Activated CD4-positive, alpha-beta T cell treated with anti-CD3 and anti-CD28 coated beads, Interleukin-2, amount 10 ng/mL, durations not matched to agents 24 days and 14 days (primary cell): ENCODE data around the gene PBX3. TPM values are rescaled to one million over a fixed set of nuclear protein-coding genes. Genes with fewer than 3 reads are reported as not detected.

Source experiments
- DNase-seq: peaks from one replicate; pipeline ENCODE4 v3.0.0; 2022
- H3K27ac Mint-ChIP-seq: one replicate; pipeline ENCODE4 v1.8.0; 2022; ENCODE audit warnings: mild to moderate bottlenecking, mixed read lengths
- H3K27me3 Mint-ChIP-seq: one replicate; pipeline ENCODE4 v1.8.0; 2022; ENCODE audit warnings: mixed read lengths
- H3K36me3 Mint-ChIP-seq: one replicate; pipeline ENCODE4 v1.8.0; 2022; ENCODE audit warnings: low read depth, mild to moderate bottlenecking, mixed read lengths
- H3K4me1 Mint-ChIP-seq: one replicate; pipeline ENCODE4 v1.8.0; 2021; ENCODE audit warnings: mixed read lengths
- H3K4me3 Mint-ChIP-seq: one replicate; pipeline ENCODE4 v1.8.0; 2022; ENCODE audit warnings: mild to moderate bottlenecking, moderate library complexity, mixed read lengths
- H3K9me3 Mint-ChIP-seq: one replicate; pipeline ENCODE4 v1.8.0; 2021; ENCODE audit warnings: mixed read lengths
- intact Hi-C: fragments of 100-400 bp; cut with micrococcal nuclease; formaldehyde crosslinking; loops from one replicate; pipeline ENCODE4 v1.15.1; 2023
- total RNA-seq: library from RNA; stranded (reverse); gene quantifications from 2 replicates; pipeline ENCODE4 v1.2.3, GENCODE V29; 2022

Gene PBX3
- total RNA-seq, 1 donor from 2014 or later, result 27.7 TPM

- no peak overlapping the region for H3K27ac Mint-ChIP-seq
- H3K9me3 Mint-ChIP-seq, result no peaks in the 10 kb centered on the region
- intact Hi-C loops, result no loop called here
- no peaks in the 10 kb centered on the region for H3K27me3 Mint-ChIP-seq
- no peaks in the 10 kb centered on the region for H3K4me1 Mint-ChIP-seq
- H3K4me3 Mint-ChIP-seq, result no peak overlapping the region
- H3K36me3 Mint-ChIP-seq, result no peaks in the 10 kb centered on the region
- DNase-seq, result no peak
Observed at GRCh38 chr9:125989524-125990180, 242.5 kb downstream of the PBX3 start.

GRCh38 chr9:125990186-125990792 lies 243.1 kb downstream of the PBX3 start:
- Mint-ChIP-seq H3K9me3 (no peaks in the 10 kb centered on the region), H3K4me3 (no peak overlapping the region), H3K27ac (no peak overlapping the region), H3K4me1 (no peaks in the 10 kb centered on the region), H3K27me3 (no peaks in the 10 kb centered on the region), H3K36me3 (no peaks in the 10 kb centered on the region)
- intact Hi-C loops, result no loop called here
- no peak for DNase-seq

- DNase-seq, result no peak
- no peak overlapping the region for H3K4me3 Mint-ChIP-seq
- H3K36me3 Mint-ChIP-seq, result no peaks in the 10 kb centered on the region
- intact Hi-C loops, result no loop called here
- H3K27me3 Mint-ChIP-seq, result no peaks in the 10 kb centered on the region
- H3K4me1 Mint-ChIP-seq, result no peaks in the 10 kb centered on the region
- H3K27ac Mint-ChIP-seq, result no peak overlapping the region
- H3K9me3 Mint-ChIP-seq, result no peaks in the 10 kb centered on the region
Observed at GRCh38 chr9:125990793-125991220, 243.6 kb downstream of the PBX3 start.

GRCh38 chr9:125991886-125992529 lies 244.8 kb downstream of the PBX3 start:
- Mint-ChIP-seq H3K27me3 (no peaks in the 10 kb centered on the region), H3K4me3 (no peak overlapping the region), H3K9me3 (no peaks in the 10 kb centered on the region), H3K4me1 (no peaks in the 10 kb centered on the region), H3K36me3 (no peaks in the 10 kb centered on the region), H3K27ac (no peak overlapping the region)
- intact Hi-C loops, result no loop called here
- DNase-seq, result no peak

- no peak overlapping the region for H3K4me3 Mint-ChIP-seq
- no peak for DNase-seq
Observed at GRCh38 chr9:125992557-125992956, 245.4 kb downstream of the PBX3 start.

GRCh38 chr9:125993466-125993865 lies 246.3 kb downstream of the PBX3 start:
- Mint-ChIP-seq H3K36me3 (no peaks in the 10 kb centered on the region), H3K4me3 (no peak overlapping the region), H3K9me3 (no peaks in the 10 kb centered on the region), H3K4me1 (no peaks in the 10 kb centered on the region), H3K27ac (no peak overlapping the region), H3K27me3 (no peaks in the 10 kb centered on the region)
- no peak for DNase-seq
- intact Hi-C loops, result no loop called here

More at GRCh38 chr9:125992557-125992956, 245.4 kb downstream of the PBX3 start:
- H3K36me3 Mint-ChIP-seq, result no peaks in the 10 kb centered on the region
- no peaks in the 10 kb centered on the region for H3K4me1 Mint-ChIP-seq
- H3K27me3 Mint-ChIP-seq, result no peaks in the 10 kb centered on the region
- no peaks in the 10 kb centered on the region for H3K9me3 Mint-ChIP-seq
- intact Hi-C loops, result no loop called here
- no peak overlapping the region for H3K27ac Mint-ChIP-seq

GRCh38 chr9:125994066-125994943 lies 247.1 kb downstream of the PBX3 start:
- Mint-ChIP-seq H3K36me3 (no peaks in the 10 kb centered on the region), H3K27ac (no peak overlapping the region), H3K4me1 (no peaks in the 10 kb centered on the region), H3K4me3 (no peak overlapping the region), H3K9me3 (no peaks in the 10 kb centered on the region), H3K27me3 (no peaks in the 10 kb centered on the region)
- intact Hi-C loops, result no loop called here
- DNase-seq, result no peak

- intact Hi-C loops, result no loop called here
- no peaks in the 10 kb centered on the region for H3K4me1 Mint-ChIP-seq
- H3K27me3 Mint-ChIP-seq, result no peaks in the 10 kb centered on the region
- no peak overlapping the region for H3K4me3 Mint-ChIP-seq
- no peak overlapping the region for H3K27ac Mint-ChIP-seq
- DNase-seq, result no peak
- no peaks in the 10 kb centered on the region for H3K36me3 Mint-ChIP-seq
- no peaks in the 10 kb centered on the region for H3K9me3 Mint-ChIP-seq
Observed at GRCh38 chr9:125995006-125995405, 247.8 kb downstream of the PBX3 start.

- intact Hi-C loops, result no loop called here
- Mint-ChIP-seq H3K27me3 (no peaks in the 10 kb centered on the region), H3K27ac (no peak overlapping the region), H3K4me3 (no peak overlapping the region), H3K9me3 (no peaks in the 10 kb centered on the region), H3K36me3 (no peaks in the 10 kb centered on the region), H3K4me1 (no peaks in the 10 kb centered on the region)
- DNase-seq, result no peak
Observed at GRCh38 chr9:125995706-125996105, 248.5 kb downstream of the PBX3 start.

GRCh38 chr9:125996791-125997190 lies 249.6 kb downstream of the PBX3 start:
- intact Hi-C loops, result no loop called here
- no peak for DNase-seq
- Mint-ChIP-seq H3K27ac (no peak overlapping the region), H3K9me3 (no peaks in the 10 kb centered on the region), H3K36me3 (no peaks in the 10 kb centered on the region), H3K27me3 (no peaks in the 10 kb centered on the region), H3K4me1 (no peaks in the 10 kb centered on the region), H3K4me3 (no peak overlapping the region)

- no peaks in the 10 kb centered on the region for H3K27me3 Mint-ChIP-seq
- no peak overlapping the region for H3K4me3 Mint-ChIP-seq
Observed at GRCh38 chr9:125997196-125997823, 250.1 kb downstream of the PBX3 start.

GRCh38 chr9:125998837-125999503 lies 251.8 kb downstream of the PBX3 start:
- intact Hi-C loops, result no loop called here

More at GRCh38 chr9:125997196-125997823, 250.1 kb downstream of the PBX3 start:
- H3K9me3 Mint-ChIP-seq, result no peaks in the 10 kb centered on the region
- no peak for DNase-seq
- intact Hi-C loops, result no loop called here
- H3K27ac Mint-ChIP-seq, result no peak overlapping the region
- H3K36me3 Mint-ChIP-seq, result no peaks in the 10 kb centered on the region
- no peaks in the 10 kb centered on the region for H3K4me1 Mint-ChIP-seq

GRCh38 chr9:125999504-125999881 lies 252.3 kb downstream of the PBX3 start:
- Mint-ChIP-seq H3K9me3 (no peaks in the 10 kb centered on the region), H3K27ac (no peak overlapping the region), H3K4me1 (no peaks in the 10 kb centered on the region), H3K36me3 (no peaks in the 10 kb centered on the region), H3K4me3 (no peak overlapping the region), H3K27me3 (no peaks in the 10 kb centered on the region)
- intact Hi-C loops, result no loop called here
- no peak for DNase-seq

More at GRCh38 chr9:125998837-125999503, 251.8 kb downstream of the PBX3 start:
- Mint-ChIP-seq H3K36me3 (no peaks in the 10 kb centered on the region), H3K4me3 (no peak overlapping the region), H3K27me3 (no peaks in the 10 kb centered on the region), H3K4me1 (no peaks in the 10 kb centered on the region), H3K9me3 (no peaks in the 10 kb centered on the region), H3K27ac (no peak overlapping the region)
- no peak for DNase-seq
